Small intestine (tissue), 7 donors: ENCODE measurements around the gene CREB5. TPM values are rescaled to one million over a fixed set of nuclear protein-coding genes. Genes with fewer than 3 reads are reported as not detected.

Experiments used
- DNase-seq, 2 donors: peaks; one replicate each; pipeline versions ENCODE4 v3.0.0 to v3.0.0-alpha.2; 2013
- FAIRE-seq: peaks from 2 replicates; lab custom pipeline; 2012; peaks lifted over from hg19 to GRCh38; lab: Jason Lieb, UNC
- H3K27ac ChIP-seq, 3 donors: one replicate each; pipeline ENCODE4 v1.5.1; 2013; ENCODE audit warnings: low read length in 2 of 3, mild to moderate bottlenecking in 2 of 3, control low read depth in 1 of 3, inconsistent platforms in 1 of 3, low read depth in 1 of 3, moderate library complexity in 1 of 3
- H3K27me3 ChIP-seq, 3 donors: one replicate each; pipeline ENCODE4 v1.6.1; 2013; ENCODE audit warnings: low read length in 3 of 3, inconsistent platforms in 1 of 3; ENCODE audit not compliant: control insufficient read depth in 3 of 3, insufficient read depth in 3 of 3
- H3K36me3 ChIP-seq, 3 donors: one replicate each; pipeline ENCODE4 v1.6.1; 2013; ENCODE audit warnings: low read length in 3 of 3, inconsistent platforms in 1 of 3, low read depth in 1 of 3, mild to moderate bottlenecking in 1 of 3, moderate library complexity in 1 of 3; ENCODE audit not compliant: control insufficient read depth in 3 of 3, insufficient read depth in 2 of 3
- H3K4me1 ChIP-seq, 3 donors: one replicate each; pipeline ENCODE4 v1.6.1; 2013; ENCODE audit warnings: low read length in 2 of 3, inconsistent platforms in 1 of 3, low read depth in 1 of 3, mild to moderate bottlenecking in 1 of 3, moderate library complexity in 1 of 3; ENCODE audit not compliant: control insufficient read depth in 3 of 3, insufficient read depth in 2 of 3
- H3K4me3 ChIP-seq, 3 donors: one replicate each; pipeline ENCODE4 v1.5.1; 2013; ENCODE audit warnings: low read length in 3 of 3, control low read depth in 1 of 3, inconsistent platforms in 1 of 3, low read depth in 1 of 3, mild to moderate bottlenecking in 1 of 3, moderate library complexity in 1 of 3
- H3K9me3 ChIP-seq, 2 donors: one replicate each; pipeline ENCODE4 v1.6.1; 2013; ENCODE audit warnings: low read depth in 1 of 2, low read length in 1 of 2; ENCODE audit not compliant: control insufficient read depth in 2 of 2, insufficient read depth in 1 of 2
- WGBS, 3 donors: extraction: QIAGEN DNeasy Blood & Tissue Kit; methylation state at CpG; one replicate each; pipeline ENCODE4 v1.1.7; 2013; 5-methylcytosine and 5-hydroxymethylcytosine counted together
- polyA plus RNA-seq, 4 donors: library from polyadenylated mRNA; stranded (reverse) in 3 of 4; unstranded in 1 of 4; fragments of 200-250 nt in 3 of 4; fragments of 120-200 nt in 1 of 4; gene quantifications; one replicate each; pipeline versions ENCODE4 v1.2.1 to v1.2.3, GENCODE V29; 2013
- donor health status: healthy with polysubstance abuse.
- donor health status: control.
- donor health status: control.
- donor health status: Bipolar disorder and iron deficiency.
- donor health status: healthy.

The CREB5 gene
- polyA plus RNA-seq, 4 donors: 0.27 to 3.0 (median 1.8) TPM; not detected in 1

DNA sequence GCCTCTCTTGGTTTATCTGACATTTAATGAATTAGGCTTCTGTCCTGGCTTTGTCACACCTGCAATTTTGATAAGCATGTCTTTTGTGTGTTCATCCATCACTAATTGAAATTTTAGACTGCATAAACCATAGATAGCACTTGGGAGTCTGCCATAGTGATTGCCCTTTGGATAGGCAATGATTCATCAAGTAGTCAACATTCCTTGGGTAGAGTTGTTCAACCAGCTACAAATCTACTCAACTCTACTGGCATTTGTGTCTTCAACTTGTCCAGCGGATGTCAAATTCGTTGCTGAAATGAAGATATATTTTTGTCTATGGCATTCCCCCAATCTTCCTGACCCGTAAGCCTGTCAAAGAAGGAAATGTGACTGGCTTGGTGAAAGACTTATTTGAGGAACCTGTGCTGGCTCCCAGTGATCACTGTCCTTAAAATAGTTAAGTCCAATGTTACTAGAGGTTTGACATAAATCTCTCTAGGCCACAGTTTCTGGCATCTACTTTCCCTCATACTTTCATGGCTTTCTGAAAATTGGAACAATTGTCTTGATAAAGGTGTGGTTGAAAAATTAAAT lies 33.7 kb upstream of the CREB5 start:
- H3K27ac ChIP-seq: no peak overlapping the region
- H3K36me3 ChIP-seq: no peaks in the 10 kb centered on the region
- H3K4me1 ChIP-seq: no peaks in the 10 kb centered on the region
- no peak for FAIRE-seq
- H3K9me3 ChIP-seq: no peaks in the 10 kb centered on the region
- H3K4me3 ChIP-seq: no peak overlapping the region
- 78 to 87% (median 85%) methylated on average over 3 of the region's 3 CpGs for WGBS, 3 donors
- no peaks in the 10 kb centered on the region for H3K27me3 ChIP-seq
- DNase-seq: no peak

DNA sequence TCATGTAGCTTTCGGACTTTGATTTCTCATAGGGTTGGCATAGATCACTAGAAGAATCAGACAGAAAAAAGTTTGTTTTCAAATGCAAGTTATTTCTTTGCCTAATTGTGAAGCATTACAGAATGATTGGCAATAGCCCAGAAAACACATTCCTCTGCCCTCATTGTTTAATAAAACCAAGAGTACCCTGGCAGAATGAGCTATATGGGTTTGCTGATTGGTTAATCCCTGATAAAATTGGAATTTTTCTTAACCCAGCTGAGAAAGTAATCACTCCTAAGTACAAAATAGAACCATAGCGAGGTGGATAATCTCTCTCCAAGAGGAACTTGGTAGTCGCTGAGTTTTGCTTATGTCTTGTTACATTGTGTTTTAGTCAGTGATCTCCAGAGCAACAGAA lies 30.9 kb upstream of the CREB5 start:
- Histone ChIP-seq H3K36me3 (no peaks in the 10 kb centered on the region), H3K27me3 (no peaks in the 10 kb centered on the region), H3K4me3 (no peak overlapping the region), H3K9me3 (no peaks in the 10 kb centered on the region), H3K27ac (no peak overlapping the region), H3K4me1 (no peaks in the 10 kb centered on the region)
- WGBS, 3 donors: 76 to 80% (median 80%) methylated on average over 3 of the region's 3 CpGs
- no peak for DNase-seq
- no peak for FAIRE-seq

DNA sequence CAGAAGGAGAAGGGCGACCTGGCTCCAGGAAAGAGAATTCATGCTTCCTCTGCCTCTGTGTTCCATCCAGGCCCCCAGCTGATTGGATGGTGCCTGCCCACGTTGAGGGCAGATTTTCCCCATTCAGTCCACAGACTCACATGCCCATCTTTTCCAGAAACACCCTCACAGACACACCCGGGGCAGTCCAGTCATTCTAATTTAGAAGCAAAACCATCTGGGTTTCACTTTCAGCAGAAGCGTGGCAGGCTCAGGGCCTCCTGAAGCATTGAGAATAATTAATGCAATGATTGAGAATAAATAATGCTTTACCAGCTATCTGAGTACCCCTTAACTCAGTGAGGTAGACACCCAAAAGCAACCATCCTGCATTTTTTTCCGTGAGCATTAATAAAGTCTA lies 30.2 kb upstream of the CREB5 start:
- Histone ChIP-seq H3K36me3 (no peaks in the 10 kb centered on the region), H3K4me3 (no peak overlapping the region), H3K27me3 (no peaks in the 10 kb centered on the region), H3K9me3 (no peaks in the 10 kb centered on the region), H3K27ac (no peak overlapping the region), H3K4me1 (no peaks in the 10 kb centered on the region)
- DNase-seq: no peak
- 42 to 70% (median 50%) methylated on average over 5 of the region's 5 CpGs for WGBS, 3 donors
- no peak for FAIRE-seq

- no peaks in the 10 kb centered on the region for H3K9me3 ChIP-seq
- 73 to 83% (median 79%) methylated on average over 8 of the region's 8 CpGs for WGBS, 3 donors
- no peaks in the 10 kb centered on the region for H3K36me3 ChIP-seq
- no peak overlapping the region for H3K27ac ChIP-seq
- no peak for FAIRE-seq
- no peaks in the 10 kb centered on the region for H3K4me1 ChIP-seq
- H3K4me3 ChIP-seq: no peak overlapping the region
- DNase-seq: no peak
- no peaks in the 10 kb centered on the region for H3K27me3 ChIP-seq
These were observed 28.3 kb upstream of the CREB5 start for GRCh38 chr7:28383975-28384374.

GRCh38 chr7:28389504-28390395 lies 22.6 kb upstream of the CREB5 start:
- Histone ChIP-seq H3K9me3 (no peaks in the 10 kb centered on the region), H3K4me1 (no peaks in the 10 kb centered on the region), H3K4me3 (peak overlapping the region in 1 of 3 donors; percentile 18), H3K27me3 (peaks cover 0 to 5% (median 0%) of the 10 kb centered on the region in 3 donors), H3K27ac (no peak overlapping the region), H3K36me3 (no peaks in the 10 kb centered on the region)
- FAIRE-seq (no peak), DNase-seq (peak; percentile 41 to 69)
- 9 to 17% (median 16%) methylated on average over 14 of the region's 14 CpGs for WGBS, 3 donors

- DNase-seq: no peak
- no peak overlapping the region for H3K4me3 ChIP-seq
- 38 to 41% (median 39%) methylated on average over 3 of the region's 3 CpGs for WGBS, 3 donors
- no peaks in the 10 kb centered on the region for H3K4me1 ChIP-seq
- no peaks in the 10 kb centered on the region for H3K36me3 ChIP-seq
- H3K27ac ChIP-seq: no peak overlapping the region
- FAIRE-seq: no peak
- H3K27me3 ChIP-seq: peaks cover 0 to 5% (median 0%) of the 10 kb centered on the region in 3 donors
- H3K9me3 ChIP-seq: no peaks in the 10 kb centered on the region
These were observed 21.9 kb upstream of the CREB5 start for GRCh38 chr7:28390426-28390825.

- FAIRE-seq: no peak
- Histone ChIP-seq H3K4me3 (no peak overlapping the region), H3K4me1 (no peaks in the 10 kb centered on the region), H3K9me3 (no peaks in the 10 kb centered on the region), H3K36me3 (no peaks in the 10 kb centered on the region), H3K27ac (no peak overlapping the region), H3K27me3 (peaks cover 0 to 5% (median 0%) of the 10 kb centered on the region in 3 donors)
- DNase-seq: no peak
- 80 to 94% (median 88%) methylated on average over 2 of the region's 2 CpGs for WGBS, 3 donors
These were observed 20.0 kb upstream of the CREB5 start for GRCh38 chr7:28392289-28392688.

- H3K27me3 ChIP-seq: peaks cover 0 to 6% (median 2%) of the 10 kb centered on the region in 3 donors
- H3K9me3 ChIP-seq: no peaks in the 10 kb centered on the region
- no peak overlapping the region for H3K27ac ChIP-seq
- WGBS, 3 donors: 52 to 62% (median 61%) methylated on average over 3 of the region's 3 CpGs
- FAIRE-seq (no peak), DNase-seq (no peak)
- H3K36me3 ChIP-seq: no peaks in the 10 kb centered on the region
- H3K4me1 ChIP-seq: no peaks in the 10 kb centered on the region
- no peak overlapping the region for H3K4me3 ChIP-seq
These were observed 16.9 kb upstream of the CREB5 start for GRCh38 chr7:28395404-28395803.
